GM18511 (cell line): ENCODE measurements around the gene ALG3.

ENCODE experiments used
- ATAC-seq: cut with Tn5 transposase; IDR thresholded peaks from one replicate; pipeline ENCODE4 v1.9.1; 2021; ENCODE audit warnings: mild to moderate bottlenecking, moderate library complexity; ENCODE audit not compliant: unreplicated experiment

The ALG3 gene

DNA sequence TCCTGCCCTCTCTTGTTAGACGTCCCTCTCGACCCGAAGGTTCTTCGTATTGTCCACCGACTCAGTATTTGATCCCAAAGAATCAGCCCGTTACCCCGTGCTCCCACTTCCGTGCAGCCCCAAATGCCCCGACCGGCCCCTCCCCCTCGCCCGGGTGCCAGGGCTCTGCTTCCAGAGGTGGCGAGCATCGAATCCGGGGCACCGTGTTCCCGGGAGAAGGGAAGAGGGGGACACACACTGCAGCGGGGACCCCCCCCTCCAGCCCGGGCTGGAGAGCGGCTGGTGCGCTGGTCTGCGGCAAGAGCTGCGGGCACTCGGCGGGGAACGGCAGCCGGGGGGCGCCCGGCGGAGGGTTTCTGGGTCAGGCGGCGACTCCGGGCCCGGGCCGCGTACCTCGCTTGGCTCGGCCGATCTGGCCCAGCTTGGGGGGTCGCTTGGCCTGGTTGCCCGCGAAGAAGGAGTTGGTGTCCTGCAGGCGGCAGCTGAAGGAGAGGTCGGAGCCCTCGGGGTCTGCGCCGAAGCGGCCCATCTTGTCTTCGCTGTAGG, 12.0 kb upstream of the ALG3 start:
- ATAC-seq: no peak

DNA sequence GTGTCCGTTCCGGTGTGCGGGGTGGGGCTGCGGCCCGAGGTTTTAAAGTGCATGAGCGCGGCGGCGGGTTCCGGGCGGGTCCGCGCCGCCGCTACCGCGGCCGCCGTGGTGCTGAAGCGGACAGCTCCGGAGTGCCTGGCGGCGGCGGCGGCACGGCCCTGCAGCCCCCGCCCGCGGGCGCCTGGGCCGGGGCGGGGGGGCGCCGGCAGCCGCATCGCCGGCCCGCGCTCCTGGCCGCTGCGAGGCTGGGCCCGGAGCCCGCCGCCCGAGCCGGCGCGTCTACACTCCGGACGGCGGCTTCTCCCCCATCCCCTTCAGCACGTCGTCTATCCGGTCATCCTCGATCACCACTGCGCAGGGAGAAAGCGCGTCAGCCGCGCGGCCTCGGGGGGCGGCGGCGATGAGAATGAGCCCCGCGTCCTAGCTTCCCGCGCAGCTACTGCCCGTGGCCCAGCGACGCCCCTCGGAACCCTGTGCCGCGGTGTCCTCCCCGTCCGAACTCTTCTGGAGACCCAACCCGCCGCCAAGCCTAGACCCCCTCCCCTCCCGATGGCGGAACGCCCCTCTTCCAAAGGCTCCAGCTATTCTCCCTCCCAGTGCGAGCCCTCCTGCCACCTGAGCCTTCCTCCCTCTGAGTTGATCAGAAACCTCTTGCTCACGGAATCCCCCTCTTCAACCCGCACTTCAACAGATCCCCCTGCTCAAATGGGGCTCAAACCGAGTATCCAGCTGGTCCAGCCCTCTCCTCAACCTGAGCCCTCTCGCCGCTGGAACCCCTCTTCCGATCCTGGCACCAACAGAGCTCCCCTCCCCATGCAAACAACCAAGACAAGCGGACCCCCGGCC, 11.3 kb upstream of the ALG3 start:
- ATAC-seq: no peak

DNA sequence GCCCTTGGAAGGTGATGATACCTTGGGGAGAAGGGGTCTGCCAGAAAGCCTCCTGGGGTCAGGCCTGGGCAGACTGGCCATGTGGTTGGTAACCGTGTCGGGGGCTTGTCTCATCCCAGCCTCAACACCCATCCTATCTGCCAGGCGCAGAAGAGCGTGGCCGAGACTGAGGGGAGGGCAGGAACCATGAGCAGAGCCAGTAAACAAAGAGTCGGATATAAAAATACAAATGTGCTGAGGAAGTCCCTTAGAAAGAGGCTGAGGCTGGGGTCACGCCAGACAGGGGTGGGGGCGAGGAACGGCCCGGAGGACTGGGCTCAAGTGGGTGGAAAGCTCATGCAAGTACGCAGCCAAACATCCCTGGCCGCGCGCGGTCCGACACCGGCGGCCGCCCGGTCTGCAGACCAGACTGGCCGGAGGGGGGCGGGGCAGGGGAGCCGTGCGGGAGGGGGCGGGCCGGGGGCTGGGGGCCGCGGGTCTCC, 10.7 kb upstream of the ALG3 start:
- ATAC-seq: no peak

DNA sequence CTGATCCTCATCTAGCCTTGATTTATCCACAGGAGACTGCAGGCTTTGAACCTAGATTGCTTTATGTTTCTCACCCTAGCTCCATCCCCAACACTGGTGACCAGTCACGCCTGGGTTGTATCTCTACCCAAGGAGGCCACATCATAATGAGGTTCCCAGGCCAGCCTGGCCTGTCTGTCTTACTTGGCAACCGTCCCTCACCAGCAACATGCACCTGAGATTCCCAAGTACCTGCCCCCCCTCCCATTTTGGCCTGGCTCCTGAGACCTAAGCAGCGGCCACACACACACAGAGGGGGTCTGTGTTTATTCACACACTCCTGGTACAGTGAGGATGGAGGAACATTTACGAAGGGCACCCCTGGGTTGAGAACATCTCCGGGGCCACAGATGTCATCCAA, 10.2 kb upstream of the ALG3 start:
- no peak for ATAC-seq

DNA sequence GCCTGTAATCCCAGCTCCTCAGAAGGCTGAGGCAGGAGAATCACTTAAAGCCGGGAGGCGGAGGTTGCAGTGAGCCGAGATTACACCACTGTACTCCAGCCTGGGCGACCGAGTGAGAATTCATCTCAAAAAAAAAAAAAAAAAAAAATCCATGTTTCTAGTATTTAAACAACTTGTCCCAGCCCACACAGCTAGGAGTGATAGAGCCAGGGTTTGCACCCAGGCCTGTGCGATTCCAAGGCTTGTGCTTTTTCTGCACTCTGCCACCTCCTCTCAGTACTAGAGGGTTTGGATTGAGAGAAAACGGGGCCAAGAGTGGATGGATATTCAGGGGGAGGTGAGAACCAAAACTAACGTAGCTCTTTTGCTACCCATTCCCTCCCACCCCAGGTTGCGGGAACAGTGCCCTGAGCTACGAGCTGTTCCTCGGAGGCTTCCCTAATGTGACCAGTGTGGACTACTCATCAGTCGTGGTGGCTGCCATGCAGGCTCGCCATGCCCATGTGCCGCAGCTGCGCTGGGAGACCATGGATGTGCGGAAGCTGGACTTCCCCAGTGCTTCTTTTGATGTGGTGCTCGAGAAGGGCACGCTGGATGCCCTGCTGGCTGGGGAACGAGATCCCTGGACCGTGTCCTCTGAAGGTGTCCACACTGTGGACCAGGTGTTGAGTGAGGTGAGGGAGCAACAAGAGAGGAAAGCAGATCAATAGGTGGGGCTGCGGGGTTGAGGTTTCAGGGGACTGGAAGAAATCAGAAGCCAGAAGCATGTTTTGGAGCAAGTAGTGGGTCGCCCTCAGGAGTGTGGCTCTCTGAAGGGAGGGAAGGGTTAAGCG, 8.5 kb upstream of the ALG3 start:
- ATAC-seq: no peak

DNA sequence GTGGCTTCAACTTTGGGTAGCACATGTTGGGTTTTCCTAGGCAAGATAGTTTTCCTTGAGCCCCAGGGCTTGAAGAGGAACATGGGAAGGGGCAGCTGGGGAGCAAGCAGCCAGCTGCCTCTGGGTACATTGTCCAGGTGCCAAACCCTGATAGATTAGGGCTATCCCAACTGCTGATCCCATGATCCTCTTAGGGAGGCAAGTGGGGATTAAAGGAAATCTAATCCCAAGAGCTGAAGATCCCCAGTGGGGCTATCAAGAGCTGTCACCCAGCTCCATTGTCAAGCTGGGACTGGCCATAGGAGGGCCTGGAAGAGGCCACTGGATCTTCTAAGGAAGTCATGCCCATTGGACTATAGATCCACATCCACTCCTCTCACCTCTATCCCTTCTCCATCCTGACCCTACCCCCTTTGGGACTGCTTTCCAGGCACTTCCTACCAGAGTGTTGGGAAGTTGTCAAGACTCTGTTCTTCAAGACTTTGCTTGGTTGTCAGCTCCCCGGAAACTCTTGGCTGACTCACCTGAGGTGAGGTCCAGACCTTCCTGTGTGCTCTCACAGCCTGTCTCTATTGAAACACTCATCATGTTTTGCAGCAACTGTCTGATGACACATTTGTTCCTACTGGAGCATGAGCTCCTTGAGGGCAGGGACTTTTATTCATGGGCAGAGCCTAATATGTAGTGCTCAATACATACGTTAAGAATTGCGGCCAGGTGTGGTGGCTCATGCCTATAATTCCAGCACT, 6.7 kb upstream of the ALG3 start:
- no peak for ATAC-seq

DNA sequence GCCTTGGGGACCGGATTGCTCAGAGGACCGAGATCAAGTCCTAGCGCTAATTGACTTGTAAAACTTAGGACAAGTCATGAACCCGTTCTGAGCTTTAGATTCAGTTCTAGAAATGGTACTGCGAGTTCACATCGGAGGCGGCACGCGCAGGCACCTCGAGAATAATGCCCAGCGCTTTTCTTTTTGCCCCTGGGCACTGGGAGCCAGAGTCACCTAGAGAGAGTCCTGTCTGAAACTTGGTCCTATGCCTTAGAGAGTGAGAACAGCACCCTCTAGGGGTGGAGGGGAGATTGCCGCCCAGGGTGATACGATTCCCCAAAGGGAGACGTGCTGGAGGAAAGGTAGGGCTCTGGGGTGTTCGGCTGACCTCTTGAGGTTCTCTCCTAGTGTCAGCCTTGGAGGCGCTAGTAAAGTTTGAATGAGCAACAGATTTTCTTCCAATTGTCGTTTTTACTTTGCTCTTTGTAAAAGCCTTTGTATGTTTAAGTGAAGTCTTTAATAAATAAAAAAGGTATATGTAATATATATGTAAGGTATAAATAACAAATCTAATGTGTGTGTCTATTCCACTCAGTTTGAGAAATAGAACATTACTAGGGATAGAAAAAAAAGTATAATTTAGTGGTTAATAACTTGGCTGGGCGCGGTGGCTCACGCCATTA, 1.5 kb upstream of the ALG3 start:
- peak; percentile 75 for ATAC-seq

DNA sequence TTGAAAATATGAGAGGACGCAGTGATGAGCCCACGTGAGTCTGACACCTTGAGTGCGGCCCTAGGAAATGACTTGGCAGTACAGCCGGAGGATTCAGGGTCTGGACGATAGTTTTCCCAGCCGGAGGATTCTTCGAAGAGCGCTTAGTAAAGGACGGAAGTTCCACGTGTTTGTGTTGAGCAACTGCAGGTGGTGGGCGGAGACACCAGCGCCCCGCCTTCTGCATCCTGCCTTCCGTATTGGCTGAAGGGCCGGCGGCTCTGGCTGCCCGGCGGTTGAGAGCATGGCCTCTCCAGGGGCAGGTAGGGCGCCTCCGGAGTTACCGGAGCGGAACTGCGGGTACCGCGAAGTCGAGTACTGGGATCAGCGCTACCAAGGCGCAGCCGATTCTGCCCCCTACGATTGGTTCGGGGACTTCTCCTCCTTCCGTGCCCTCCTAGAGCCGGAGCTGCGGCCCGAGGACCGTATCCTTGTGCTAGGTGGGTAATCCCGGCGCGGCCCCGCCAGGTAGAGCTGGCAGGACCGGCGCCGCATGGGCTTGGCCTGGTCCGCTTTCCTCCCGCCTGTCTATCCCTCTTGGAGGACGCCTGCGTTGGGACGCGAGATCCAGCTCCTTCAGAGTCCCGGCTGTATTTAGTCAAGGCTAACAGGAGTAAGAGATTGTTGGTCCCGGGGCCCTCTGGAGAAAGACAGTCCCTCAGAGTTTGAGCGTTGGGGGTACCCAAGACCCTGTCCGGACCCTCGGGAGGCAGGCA, 827 bp upstream of the ALG3 start, which contains the start of gene EEF1AKMT4:
Gene EEF1AKMT4, plus strand, starts transcription at position 261 of the 755 bp plus-strand sequence. Its CDS starts 23 bp downstream, at position 284.
- peak; percentile 92 for ATAC-seq

DNA sequence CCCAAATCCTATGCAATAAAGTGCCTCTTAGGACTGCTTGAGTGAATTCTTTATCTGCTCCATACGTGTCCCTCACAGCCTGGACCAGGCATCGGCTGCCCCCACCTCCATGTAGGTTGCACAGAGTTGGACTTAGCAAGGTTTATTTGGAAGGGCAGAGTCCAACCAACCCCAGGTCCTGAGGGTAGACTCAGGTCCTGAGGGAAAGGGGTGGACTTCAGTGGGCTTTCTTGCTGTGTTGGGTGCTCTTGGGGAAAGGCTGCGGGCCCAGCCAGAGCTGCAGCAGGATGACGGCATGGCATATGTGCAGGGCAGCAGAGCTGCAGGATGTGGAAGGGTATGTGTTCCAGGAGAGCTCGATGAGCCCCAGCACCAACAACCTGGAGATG, 6.5 kb downstream of the ALG3 start:
- ATAC-seq: no peak

DNA sequence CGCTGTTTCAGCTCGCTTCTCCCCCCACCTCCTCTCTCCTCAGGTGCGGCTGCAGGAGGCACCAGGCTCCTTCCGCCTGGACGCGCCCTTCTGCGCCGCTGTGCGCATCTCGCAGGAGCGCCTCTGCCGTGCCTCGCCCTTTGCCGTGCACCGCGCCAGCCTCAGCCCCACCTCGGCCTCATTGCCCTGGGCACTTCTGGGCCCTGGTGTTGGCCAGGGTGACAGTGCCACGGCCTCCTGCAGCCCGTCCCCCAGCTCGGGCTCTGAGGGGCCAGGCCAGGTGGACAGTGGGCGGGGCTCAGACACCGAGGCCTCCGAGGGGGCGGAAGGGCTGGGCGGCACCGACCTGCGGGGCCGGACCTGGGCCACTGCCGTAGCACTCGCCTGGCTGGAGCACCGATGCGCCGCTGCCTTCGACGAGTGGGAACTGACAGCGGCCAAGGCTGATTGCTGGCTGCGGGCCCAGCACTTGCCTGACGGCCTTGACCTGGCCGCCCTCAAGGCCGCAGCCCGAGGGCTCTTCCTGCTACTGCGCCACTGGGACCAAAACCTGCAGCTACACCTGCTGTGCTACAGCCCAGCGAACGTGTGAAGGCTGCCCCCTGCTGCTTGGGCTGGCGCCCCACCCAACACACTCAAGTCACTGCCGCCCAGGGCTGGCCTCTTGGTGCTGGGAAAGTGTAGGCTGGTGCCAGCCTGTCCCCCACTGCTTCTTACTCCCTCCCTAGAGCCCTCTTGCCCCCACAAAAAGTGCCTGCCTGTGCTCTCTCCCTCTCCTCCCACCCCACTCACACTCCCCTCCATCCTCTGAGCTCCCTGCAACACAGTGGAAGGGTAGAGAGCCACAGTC, 7.1 kb downstream of the ALG3 start:
- no peak for ATAC-seq

DNA sequence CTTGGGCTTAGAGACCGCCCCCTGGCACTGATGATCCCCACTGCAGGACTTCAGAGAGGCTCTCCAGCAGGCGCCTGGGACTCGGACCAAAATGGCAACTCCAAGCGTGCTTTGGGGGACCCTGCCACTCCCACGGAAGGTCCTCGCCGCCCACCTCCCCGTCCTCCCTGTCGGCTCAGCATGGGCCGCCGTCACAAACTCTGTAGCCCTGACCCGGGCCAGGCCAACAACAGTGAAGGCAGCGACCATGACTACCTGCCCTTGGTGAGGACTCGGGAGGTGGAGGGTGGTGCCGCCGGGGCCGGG, 7.7 kb downstream of the ALG3 start:
- ATAC-seq: no peak

DNA sequence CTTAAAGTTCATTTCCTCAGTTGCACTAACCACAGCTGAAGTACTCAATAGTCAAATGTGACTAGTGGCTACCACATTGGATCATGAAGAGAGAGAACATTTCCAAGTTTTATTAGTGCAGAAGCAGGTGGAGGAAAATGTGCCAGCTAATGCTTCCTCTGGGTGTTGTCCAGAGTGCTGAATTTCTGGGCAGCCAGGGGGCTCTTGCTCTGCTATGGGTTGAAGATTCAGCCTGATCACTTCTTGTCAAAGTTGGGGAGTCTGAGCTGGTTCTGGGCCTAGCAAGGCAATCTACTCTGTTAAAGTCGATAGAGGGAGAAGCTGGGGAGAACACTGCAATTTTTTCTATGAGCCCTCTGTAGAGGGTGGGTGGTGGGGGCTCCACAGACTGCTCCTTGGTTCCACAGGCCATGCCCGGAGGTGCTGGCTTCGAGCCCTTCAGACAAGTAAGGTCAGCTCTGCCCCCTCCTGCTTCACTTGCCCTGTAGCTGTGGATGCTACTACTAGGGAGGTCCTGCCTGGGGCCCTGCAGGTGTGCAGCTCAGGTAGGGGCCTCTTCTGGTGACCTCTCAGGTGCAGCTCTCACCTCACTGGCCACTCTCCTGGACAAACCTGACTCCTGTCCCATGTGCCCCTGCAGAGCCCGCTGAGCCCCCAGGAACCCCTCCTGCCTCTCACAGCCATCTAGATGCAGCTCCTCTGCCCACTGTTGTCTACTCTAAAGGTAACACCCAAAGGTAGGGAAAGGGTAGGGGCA, 8.2 kb downstream of the ALG3 start:
- ATAC-seq: no peak

DNA sequence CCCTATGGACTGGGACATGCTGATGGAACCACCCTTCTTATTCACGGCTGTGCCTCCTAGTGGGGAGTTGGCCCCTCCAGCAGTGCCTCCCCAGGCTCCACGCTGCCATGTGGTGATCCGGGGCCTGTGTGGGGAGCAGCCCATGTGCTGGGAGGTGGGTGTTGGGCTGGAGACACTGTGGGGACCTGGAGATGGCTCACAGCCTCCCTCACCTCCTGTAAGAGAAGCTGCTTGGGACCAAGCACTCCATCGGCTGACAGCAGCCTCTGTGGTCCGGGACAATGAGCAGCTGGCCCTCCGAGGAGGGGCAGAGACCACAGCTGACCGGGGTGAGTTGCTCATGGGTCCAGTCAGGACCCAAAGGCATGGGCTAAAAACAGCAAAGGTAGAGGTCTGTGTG, 9.1 kb downstream of the ALG3 start:
- ATAC-seq: no peak

DNA sequence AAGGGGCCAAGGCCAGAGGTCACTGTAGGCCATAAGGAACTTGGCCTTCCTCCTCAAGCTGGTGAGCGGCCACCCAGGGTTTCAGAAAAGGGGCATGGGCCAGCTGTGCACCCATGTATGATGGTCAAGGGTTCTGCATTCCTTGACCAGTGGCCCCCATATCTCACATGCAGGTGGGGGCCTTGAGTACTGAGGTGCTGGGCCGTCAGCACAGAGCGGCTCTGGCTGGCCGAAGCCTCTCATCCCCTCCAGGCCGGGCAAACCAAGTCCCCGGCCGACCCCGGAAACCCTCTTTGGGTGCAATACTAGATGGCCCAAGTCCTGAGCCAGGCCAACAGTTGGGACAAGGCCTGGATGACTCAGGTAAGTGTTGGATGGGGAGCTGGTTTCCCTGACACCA, 9.5 kb downstream of the ALG3 start:
- no peak for ATAC-seq

DNA sequence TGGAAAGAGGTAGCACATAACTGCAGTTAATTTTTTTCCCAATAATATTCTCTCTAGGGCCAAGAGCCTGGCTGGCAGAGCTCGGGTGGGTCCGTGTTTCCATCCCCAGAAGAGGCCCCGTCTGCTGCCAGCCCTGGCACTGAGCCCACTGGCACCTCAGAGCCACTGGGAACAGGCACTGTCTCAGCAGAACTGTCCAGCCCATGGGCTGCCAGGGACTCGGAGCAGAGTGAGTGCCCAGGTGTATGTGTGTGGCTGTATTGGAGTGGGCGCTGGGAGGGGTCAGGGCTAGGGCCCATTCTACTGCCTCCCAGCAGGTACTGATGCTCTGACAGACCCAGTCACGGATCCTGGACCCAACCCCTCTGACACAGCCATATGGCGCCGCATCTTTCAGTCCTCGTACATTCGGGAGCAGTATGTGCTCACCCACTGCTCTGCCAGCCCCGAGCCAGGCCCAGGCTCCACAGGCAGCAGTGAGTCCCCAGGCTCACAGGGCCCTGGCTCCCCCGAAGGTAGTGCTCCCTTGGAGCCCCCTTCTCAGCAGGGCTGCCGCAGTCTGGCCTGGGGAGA, 10.4 kb downstream of the ALG3 start:
- no peak for ATAC-seq

DNA sequence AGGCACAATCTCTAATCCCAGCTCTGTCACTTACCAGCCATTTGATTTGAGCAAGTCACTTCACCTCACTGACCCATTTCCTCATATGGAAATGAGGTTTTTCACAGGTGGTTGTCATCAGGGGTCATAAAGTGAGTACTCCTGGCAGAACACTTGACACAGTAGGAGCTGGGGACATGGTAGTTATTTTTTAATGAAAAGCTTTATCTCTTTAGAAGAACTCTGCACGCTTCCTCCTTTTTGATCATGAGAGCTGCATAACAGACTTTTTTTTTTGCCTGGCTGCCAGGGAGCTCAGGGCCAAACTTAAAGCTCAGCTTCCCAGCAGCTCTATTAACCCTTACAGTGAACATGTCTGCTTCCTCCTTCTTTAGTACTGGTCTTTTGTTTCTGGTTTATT, 11.0 kb downstream of the ALG3 start:
- ATAC-seq: no peak

DNA sequence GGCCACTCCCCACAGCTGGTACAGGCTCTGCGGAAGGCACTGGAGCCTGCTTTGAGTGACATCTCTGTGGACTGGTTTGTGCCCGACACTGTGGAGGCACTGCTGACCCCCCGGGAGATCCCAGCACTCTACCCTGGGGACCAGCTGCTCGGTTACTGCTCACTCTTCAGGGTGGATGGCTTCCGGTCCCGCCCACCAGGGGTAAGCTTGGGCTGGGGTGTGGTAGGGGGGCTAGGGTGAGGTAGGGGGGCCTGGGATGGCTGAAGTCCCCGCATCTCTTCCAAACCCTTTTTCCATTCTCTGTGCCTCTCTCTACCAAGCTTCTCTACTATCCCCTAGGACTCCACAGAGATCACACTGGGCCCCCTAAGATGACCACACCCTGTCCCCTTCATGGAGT, 11.6 kb downstream of the ALG3 start:
- ATAC-seq: no peak

DNA sequence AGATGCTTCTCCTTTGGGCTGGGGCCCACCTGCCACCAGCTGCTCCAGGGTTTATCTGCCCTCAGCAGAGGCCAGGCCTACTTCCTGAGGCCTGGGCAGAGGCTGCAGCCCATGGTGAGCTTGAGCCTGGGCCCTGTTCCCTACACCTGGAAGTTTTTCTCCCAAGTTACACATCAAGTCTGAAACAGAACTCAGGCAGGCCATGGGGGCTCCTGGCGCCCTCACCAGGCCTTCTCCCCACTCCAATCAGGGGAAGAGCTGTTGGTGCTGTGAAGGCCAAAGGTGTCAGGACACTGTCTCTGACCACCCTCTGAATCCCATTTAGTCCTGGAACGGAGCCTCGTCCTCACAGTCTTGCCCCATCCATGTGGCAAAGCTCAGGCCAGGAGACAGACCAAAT, 12.1 kb downstream of the ALG3 start:
- ATAC-seq: no peak
